Muscle of arm (tissue), 12 donors: Measurements from ENCODE around the gene PKNOX1. TPM values are rescaled to one million over a fixed set of nuclear protein-coding genes. Genes with fewer than 3 reads are reported as not detected.
"Not testable (repeated sequence)": the region's sequence is repeated elsewhere in the genome, so short reads cannot be mapped to it uniquely, and the experiment has no call there.

Source experiments
- DNase-seq: peaks from one replicate; pipeline ENCODE4 v3.0.0-alpha.2; 2013
- polyA plus RNA-seq, 12 donors: library from polyadenylated mRNA; unstranded; fragments of 120-200 nt; gene quantifications; one replicate each; pipeline ENCODE4 v1.2.1, GENCODE V29; 2013; ENCODE audit not compliant: insufficient read length in 12 of 12

PKNOX1 gene
- polyA plus RNA-seq, 12 donors, result 16.3 to 37.5 (median 19.4) TPM; not detected in 1

- DNase-seq, result not testable (repeated sequence)
Measured at GRCh38 chr21:43038659-43039044, 64.3 kb downstream of the PKNOX1 start.

GRCh38 chr21:43042169-43042568 lies 67.8 kb downstream of the PKNOX1 start:
- DNase-seq, result not testable (repeated sequence)

GRCh38 chr21:43043291-43043690 lies 68.9 kb downstream of the PKNOX1 start:
- DNase-seq, result not testable (repeated sequence)

- DNase-seq, result not testable (repeated sequence)
Measured at GRCh38 chr21:43044547-43044946, 70.2 kb downstream of the PKNOX1 start.

- DNase-seq, result not testable (repeated sequence)
Measured at GRCh38 chr21:43045165-43045875, 71.0 kb downstream of the PKNOX1 start.

- not testable (repeated sequence) for DNase-seq
Measured at GRCh38 chr21:43045876-43046821, 71.8 kb downstream of the PKNOX1 start.

GRCh38 chr21:43053112-43053511 lies 78.8 kb downstream of the PKNOX1 start:
- DNase-seq, result not testable (repeated sequence)

- DNase-seq, result not testable (repeated sequence)
Measured at GRCh38 chr21:43062955-43063664, 88.7 kb downstream of the PKNOX1 start.

- DNase-seq, result not testable (repeated sequence)
Measured at GRCh38 chr21:43064265-43064917, 90.0 kb downstream of the PKNOX1 start.

- DNase-seq, result not testable (repeated sequence)
Measured at GRCh38 chr21:43065991-43066390, 91.6 kb downstream of the PKNOX1 start.

- not testable (repeated sequence) for DNase-seq
Measured at GRCh38 chr21:43066690-43067089, 92.3 kb downstream of the PKNOX1 start.

- DNase-seq, result not testable (repeated sequence)
Measured at GRCh38 chr21:43068065-43068464, 93.7 kb downstream of the PKNOX1 start.

- not testable (repeated sequence) for DNase-seq
Measured at GRCh38 chr21:43069682-43070081, 95.3 kb downstream of the PKNOX1 start.

- not testable (repeated sequence) for DNase-seq
Measured at GRCh38 chr21:43072742-43073141, 98.4 kb downstream of the PKNOX1 start.

GRCh38 chr21:43074401-43075169 lies 100.2 kb downstream of the PKNOX1 start:
- not testable (repeated sequence) for DNase-seq

- not testable (repeated sequence) for DNase-seq
Measured at GRCh38 chr21:43075170-43076022, 101.0 kb downstream of the PKNOX1 start, which contains the start of gene CBS. TSS of gene CBS (minus strand) at chr21:43075835. CDS start at chr21:43072193, 3,642 bp downstream.

- not testable (repeated sequence) for DNase-seq
Measured at GRCh38 chr21:43076023-43076637, 101.8 kb downstream of the PKNOX1 start.

GRCh38 chr21:43076643-43077042 lies 102.3 kb downstream of the PKNOX1 start:
- not testable (repeated sequence) for DNase-seq
